HuH-7.5 (cell line): ENCODE results near the gene RNF187.

Source experiments
- DNase-seq: peaks from one replicate; pipeline ENCODE4 v3.0.0; 2011; ENCODE audit warnings: low spot score

The RNF187 gene

DNA sequence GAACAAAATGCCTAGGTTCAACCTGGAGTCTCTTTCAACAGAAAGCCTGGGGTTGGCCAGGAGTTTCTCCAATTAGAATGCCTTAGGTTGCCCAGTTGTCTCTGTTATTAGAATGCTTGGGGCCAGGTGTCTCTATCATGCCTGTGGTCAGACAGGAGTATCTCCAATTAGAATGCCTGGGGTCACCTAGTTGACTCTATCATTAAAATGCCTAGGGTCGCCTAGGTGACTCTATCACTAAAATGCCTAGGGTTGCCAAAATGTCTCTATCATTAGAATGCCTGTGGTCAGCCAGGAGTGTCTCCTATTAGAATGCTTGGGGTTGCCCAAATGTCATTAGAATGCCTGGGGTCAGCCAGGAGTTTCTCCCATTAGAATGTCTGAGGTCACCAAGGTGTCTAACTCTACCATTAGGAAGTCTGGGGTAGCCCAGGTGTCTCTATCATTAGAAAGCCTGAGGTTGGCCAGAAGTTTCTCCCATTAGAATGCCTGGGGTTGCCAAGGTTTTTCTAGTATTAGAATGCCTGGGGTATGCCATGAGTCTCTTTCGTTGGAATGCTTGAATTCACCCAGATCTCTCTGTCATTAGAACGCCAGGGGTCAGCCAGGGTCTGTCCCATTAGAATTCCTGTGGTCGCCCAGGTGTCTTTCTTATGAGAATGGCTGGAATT lies 57.9 kb downstream of the RNF187 start:
- no peak for DNase-seq
